HepG2 (cell line): ENCODE data around the gene MMP25.

Experiments
- ARNTL ChIP-seq: sonication (generic); formaldehyde crosslinking; IDR thresholded peaks from 2 replicates; pipeline ENCODE4 v1.4.0; 2020; ENCODE audit warnings: mild to moderate bottlenecking, missing genetic modification reagents
- CTCF ChIP-seq: sonication (generic); formaldehyde crosslinking; IDR thresholded peaks from 2 replicates; pipeline ENCODE4 v1.5.0; 2020; ENCODE audit warnings: mild to moderate bottlenecking, missing genetic modification reagents, moderate library complexity
- FOXM1 ChIP-seq: sonication (generic); formaldehyde crosslinking; IDR thresholded peaks from 2 replicates; pipeline ENCODE4 v1.5.0; 2020; ENCODE audit warnings: missing genetic modification reagents
- JUNB ChIP-seq: sonication (generic); formaldehyde crosslinking; IDR thresholded peaks from 2 replicates; pipeline ENCODE4 v1.8.0; 2022; ENCODE audit warnings: missing genetic modification reagents, mild to moderate bottlenecking, borderline replicate concordance
- POLR2AphosphoS5 ChIP-seq: IDR thresholded peaks from 2 replicates; pipeline ENCODE4 v1.6.1; 2012; ENCODE audit warnings: low read depth, low read length
- PTBP1 ChIP-seq: fragments of 200-400 bp; formaldehyde crosslinking; IDR thresholded peaks from 2 replicates; pipeline ENCODE4 v1.6.1; 2018; ENCODE audit warnings: low read length, low read depth; ENCODE audit not compliant: poor library complexity, severe bottlenecking
- RAD21 ChIP-seq: fragments of 450-650 bp; formaldehyde crosslinking; IDR thresholded peaks from 2 replicates; pipeline ENCODE4 v1.5.0; 2020; ENCODE audit warnings: mild to moderate bottlenecking
- RXRA ChIP-seq: sonication (generic); formaldehyde crosslinking; IDR thresholded peaks from 2 replicates; pipeline ENCODE4 v1.5.1; 2020; ENCODE audit warnings: missing genetic modification reagents
- THAP9 ChIP-seq: sonication (generic); formaldehyde crosslinking; IDR thresholded peaks from 2 replicates; pipeline ENCODE4; 2020; ENCODE audit warnings: missing genetic modification reagents, mild to moderate bottlenecking, borderline replicate concordance
- ZMAT5 ChIP-seq: sonication (generic); formaldehyde crosslinking; IDR thresholded peaks from 2 replicates; pipeline ENCODE4 v1.5.0; 2020; ENCODE audit warnings: mild to moderate bottlenecking, low read depth, missing genetic modification reagents, borderline replicate concordance
- ZNF484 ChIP-seq: sonication (generic); formaldehyde crosslinking; IDR thresholded peaks from 2 replicates; pipeline ENCODE4 v1.5.1; 2020; ENCODE audit warnings: mild to moderate bottlenecking, low read depth, missing genetic modification reagents, borderline replicate concordance
- TF ChIP-seq, protein P1 (sequence below): sonication (generic); formaldehyde crosslinking; IDR thresholded peaks from 2 replicates; pipeline ENCODE4 v1.5.1; 2020; ENCODE audit warnings: missing genetic modification reagents, mild to moderate bottlenecking, borderline replicate concordance
- TF ChIP-seq, protein P2 (sequence below): fragments of 450-650 bp; IDR thresholded peaks from 2 replicates; pipeline ENCODE4 v1.6.1; 2017; ENCODE audit warnings: mild to moderate bottlenecking
- TF ChIP-seq, protein P3 (sequence below): sonication (generic); formaldehyde crosslinking; IDR thresholded peaks from 2 replicates; pipeline ENCODE4 v1.8.1; 2023; ENCODE audit warnings: mild to moderate bottlenecking, inconsistent platforms, moderate library complexity, missing genetic modification reagents, borderline replicate concordance

DNA sequence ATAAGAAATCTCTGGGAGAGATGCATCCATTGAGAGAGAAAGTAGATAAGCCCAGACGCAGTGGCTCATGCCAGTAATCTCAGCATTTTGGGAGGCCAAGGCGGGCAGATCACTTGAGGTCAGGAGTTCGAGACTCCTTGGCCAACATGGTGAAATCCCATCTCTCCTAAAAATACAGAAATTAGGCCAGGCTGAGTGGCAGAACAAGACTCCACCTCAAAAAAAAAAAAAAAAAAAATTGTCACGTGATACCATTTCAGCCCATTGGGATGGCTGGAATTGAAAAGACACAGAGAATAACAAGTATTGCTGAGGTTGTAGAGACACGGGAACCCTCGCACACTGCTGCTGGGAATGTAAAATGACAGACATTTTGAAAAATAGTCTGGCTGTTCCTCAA lies 16.2 kb downstream of the MMP25 start:
- TF ChIP-seq ARNTL (CRISPR knock-in tag) (no peak), ZNF484 (CRISPR knock-in tag) (no peak), PTBP1 (no peak), POLR2AphosphoS5 (no peak), RAD21 (no peak), ZMAT5 (CRISPR knock-in tag) (no peak), RXRA (CRISPR knock-in tag) (no peak), CTCF (CRISPR knock-in tag) (no peak), THAP9 (CRISPR knock-in tag) (no peak), FOXM1 (CRISPR knock-in tag) (no peak), JUNB (CRISPR knock-in tag) (no peak)
- TF ChIP-seq, protein P1, sequence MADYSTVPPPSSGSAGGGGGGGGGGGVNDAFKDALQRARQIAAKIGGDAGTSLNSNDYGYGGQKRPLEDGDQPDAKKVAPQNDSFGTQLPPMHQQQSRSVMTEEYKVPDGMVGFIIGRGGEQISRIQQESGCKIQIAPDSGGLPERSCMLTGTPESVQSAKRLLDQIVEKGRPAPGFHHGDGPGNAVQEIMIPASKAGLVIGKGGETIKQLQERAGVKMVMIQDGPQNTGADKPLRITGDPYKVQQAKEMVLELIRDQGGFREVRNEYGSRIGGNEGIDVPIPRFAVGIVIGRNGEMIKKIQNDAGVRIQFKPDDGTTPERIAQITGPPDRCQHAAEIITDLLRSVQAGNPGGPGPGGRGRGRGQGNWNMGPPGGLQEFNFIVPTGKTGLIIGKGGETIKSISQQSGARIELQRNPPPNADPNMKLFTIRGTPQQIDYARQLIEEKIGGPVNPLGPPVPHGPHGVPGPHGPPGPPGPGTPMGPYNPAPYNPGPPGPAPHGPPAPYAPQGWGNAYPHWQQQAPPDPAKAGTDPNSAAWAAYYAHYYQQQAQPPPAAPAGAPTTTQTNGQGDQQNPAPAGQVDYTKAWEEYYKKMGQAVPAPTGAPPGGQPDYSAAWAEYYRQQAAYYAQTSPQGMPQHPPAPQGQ = no peak
- TF ChIP-seq, protein P2, sequence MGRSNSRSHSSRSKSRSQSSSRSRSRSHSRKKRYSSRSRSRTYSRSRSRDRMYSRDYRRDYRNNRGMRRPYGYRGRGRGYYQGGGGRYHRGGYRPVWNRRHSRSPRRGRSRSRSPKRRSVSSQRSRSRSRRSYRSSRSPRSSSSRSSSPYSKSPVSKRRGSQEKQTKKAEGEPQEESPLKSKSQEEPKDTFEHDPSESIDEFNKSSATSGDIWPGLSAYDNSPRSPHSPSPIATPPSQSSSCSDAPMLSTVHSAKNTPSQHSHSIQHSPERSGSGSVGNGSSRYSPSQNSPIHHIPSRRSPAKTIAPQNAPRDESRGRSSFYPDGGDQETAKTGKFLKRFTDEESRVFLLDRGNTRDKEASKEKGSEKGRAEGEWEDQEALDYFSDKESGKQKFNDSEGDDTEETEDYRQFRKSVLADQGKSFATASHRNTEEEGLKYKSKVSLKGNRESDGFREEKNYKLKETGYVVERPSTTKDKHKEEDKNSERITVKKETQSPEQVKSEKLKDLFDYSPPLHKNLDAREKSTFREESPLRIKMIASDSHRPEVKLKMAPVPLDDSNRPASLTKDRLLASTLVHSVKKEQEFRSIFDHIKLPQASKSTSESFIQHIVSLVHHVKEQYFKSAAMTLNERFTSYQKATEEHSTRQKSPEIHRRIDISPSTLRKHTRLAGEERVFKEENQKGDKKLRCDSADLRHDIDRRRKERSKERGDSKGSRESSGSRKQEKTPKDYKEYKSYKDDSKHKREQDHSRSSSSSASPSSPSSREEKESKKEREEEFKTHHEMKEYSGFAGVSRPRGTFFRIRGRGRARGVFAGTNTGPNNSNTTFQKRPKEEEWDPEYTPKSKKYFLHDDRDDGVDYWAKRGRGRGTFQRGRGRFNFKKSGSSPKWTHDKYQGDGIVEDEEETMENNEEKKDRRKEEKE = no peak
- TF ChIP-seq, protein P3, sequence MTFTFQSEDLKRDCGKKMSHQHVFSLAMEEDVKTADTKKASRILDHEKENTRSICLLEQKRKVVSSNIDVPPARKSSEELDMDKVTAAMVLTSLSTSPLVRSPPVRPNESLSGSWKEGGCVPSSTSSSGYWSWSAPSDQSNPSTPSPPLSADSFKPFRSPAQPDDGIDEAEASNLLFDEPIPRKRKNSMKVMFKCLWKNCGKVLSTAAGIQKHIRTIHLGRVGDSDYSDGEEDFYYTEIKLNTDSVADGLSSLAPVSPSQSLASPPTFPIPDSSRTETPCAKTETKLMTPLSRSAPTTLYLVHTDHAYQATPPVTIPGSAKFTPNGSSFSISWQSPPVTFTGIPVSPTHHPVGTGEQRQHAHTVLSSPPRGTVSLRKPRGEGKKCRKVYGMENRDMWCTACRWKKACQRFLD (CRISPR knock-in tag) = no peak
